Endothelial cell of umbilical vein (primary cell): ENCODE data around the gene SELENBP1. TPM values are rescaled to one million over a fixed set of nuclear protein-coding genes. Genes with fewer than 3 reads are reported as not detected.

Experiments
- BruUV-seq: library from RNA; stranded (reverse); fragments of 400-500 nt; replicated peaks from 2 replicates; lab custom pipeline; 2021; lab: Mats Ljungman, UMichigan
- CTCF ChIA-PET: fragments of 300-600, 350-600 bp; sonication (Branson Sonifier 250); formaldehyde crosslinking; loops from one replicate; lab custom pipeline; 2021; ENCODE audit warnings: antibody characterized with exemption, inconsistent platforms; lab: Charles Lee
- POLR2A ChIA-PET: fragments of 300-600, 350-600 bp; sonication (Branson Sonifier 250); formaldehyde crosslinking; loops from one replicate; lab custom pipeline; 2021; ENCODE audit warnings: antibody characterized with exemption, inconsistent platforms; lab: Charles Lee
- DNase-seq: peaks from one replicate; pipeline ENCODE4 v3.0.0-alpha.2; 2011; ENCODE audit warnings: low read depth, low spot score
- FAIRE-seq: peaks from 2 replicates; lab custom pipeline; 2011; peaks lifted over from hg19 to GRCh38; lab: Jason Lieb, UNC
- H2AFZ ChIP-seq: 2 replicates; pipeline ENCODE4 v1.6.0; 2012; ENCODE audit warnings: low read depth, low read length, control low read depth, inconsistent platforms
- H3K27ac ChIP-seq: 2 replicates; pipeline ENCODE4 v1.5.1; 2011; ENCODE audit warnings: low read depth, mild to moderate bottlenecking, control low read depth, low read length, moderate library complexity; ENCODE audit not compliant: insufficient read depth
- H3K27me3 ChIP-seq, 2 experiments: 2 replicates each; pipeline versions ENCODE4 v1.6.0 to v1.6.1; 2011; ENCODE audit warnings: low read length in 2 of 2, mixed read lengths in 1 of 2; ENCODE audit not compliant: control insufficient read depth in 2 of 2, insufficient read depth in 2 of 2
- H3K36me3 ChIP-seq, 2 experiments: 2 replicates in 1 of 2; 3 replicates in 1 of 2; pipeline ENCODE4 v1.5.1; 2011; ENCODE audit warnings: low read length in 2 of 2, mild to moderate bottlenecking in 1 of 2, moderate library complexity in 1 of 2; ENCODE audit not compliant: control insufficient read depth in 2 of 2, insufficient read depth in 2 of 2; ENCODE audit errors: extremely low read depth in 1 of 2
- H3K4me1 ChIP-seq: 3 replicates; pipeline ENCODE4 v1.5.1; 2011; ENCODE audit warnings: mild to moderate bottlenecking, low read length; ENCODE audit not compliant: control insufficient read depth, insufficient read depth; ENCODE audit errors: extremely low read depth
- H3K4me2 ChIP-seq: 2 replicates; pipeline ENCODE4 v1.6.1; 2011; ENCODE audit warnings: low read length, control low read depth, mixed read lengths; ENCODE audit not compliant: insufficient read depth
- H3K4me3 ChIP-seq, 3 experiments: fragments of 200-600 bp in 1 of 3; sonication (generic), shearing (Covaris generic) in 1 of 3; replicated peaks in 1 of 3; 2 replicates each; pipeline ENCODE4 v1.5.1; 2011 to 2016; ENCODE audit warnings: control low read depth in 3 of 3, low read length in 3 of 3, mild to moderate bottlenecking in 2 of 3, inconsistent platforms in 1 of 3, low read depth in 1 of 3, moderate library complexity in 1 of 3; ENCODE audit not compliant: insufficient read depth in 1 of 3
- H3K79me2 ChIP-seq: 2 replicates; pipeline ENCODE4 v1.6.0; 2012; ENCODE audit warnings: low read length, inconsistent platforms; ENCODE audit not compliant: control insufficient read depth, insufficient read depth
- H3K9ac ChIP-seq: replicated peaks from 2 replicates; pipeline ENCODE3; 2011; ENCODE audit warnings: low read length, control low read depth; ENCODE audit not compliant: insufficient read depth; ENCODE audit errors: extremely low read depth
- H3K9me1 ChIP-seq: replicated peaks from 3 replicates; pipeline ENCODE4 v1.6.0; 2011; ENCODE audit warnings: mild to moderate bottlenecking, low read length; ENCODE audit not compliant: control insufficient read depth, insufficient read depth; ENCODE audit errors: extremely low read depth
- H3K9me3 ChIP-seq: replicated peaks from 2 replicates; pipeline ENCODE4 v1.5.1; 2012; ENCODE audit warnings: low read length, inconsistent platforms; ENCODE audit not compliant: control insufficient read depth, insufficient read depth
- H4K20me1 ChIP-seq: replicated peaks from 2 replicates; pipeline ENCODE3; 2011; ENCODE audit warnings: mild to moderate bottlenecking, low read length; ENCODE audit not compliant: control insufficient read depth, insufficient read depth; ENCODE audit errors: extremely low read depth
- CTCF ChIP-seq, 2 donors: IDR thresholded peaks; 1 replicate in 1 of 2; 2 replicates in 1 of 2; pipeline ENCODE4 v1.5.1; 2011; ENCODE audit warnings: low read length in 2 of 2, mild to moderate bottlenecking in 2 of 2, moderate library complexity in 2 of 2, control low read depth in 1 of 2, inconsistent platforms in 1 of 2, low read depth in 1 of 2; ENCODE audit not compliant: insufficient read depth in 1 of 2; ENCODE audit errors: extremely low read depth in 1 of 2
- EZH2 ChIP-seq: IDR thresholded peaks from 2 replicates; pipeline ENCODE4 v1.6.1; 2012; ENCODE audit warnings: borderline replicate concordance, low read depth, mild to moderate bottlenecking, moderate library complexity, low read length, inconsistent platforms; ENCODE audit not compliant: severe bottlenecking
- FOS ChIP-seq: IDR thresholded peaks from 2 replicates; pipeline ENCODE4 v1.6.1; 2011; ENCODE audit warnings: mild to moderate bottlenecking, low read length, moderate library complexity, borderline replicate concordance; ENCODE audit not compliant: insufficient read depth
- GATA2 ChIP-seq: IDR thresholded peaks from 2 replicates; pipeline ENCODE4 v1.7.0; 2011; ENCODE audit warnings: low read depth, mild to moderate bottlenecking, moderate library complexity, mixed read lengths, low read length; ENCODE audit not compliant: insufficient read length, insufficient read depth
- JUN ChIP-seq: IDR thresholded peaks from 2 replicates; pipeline ENCODE4 v1.6.1; 2011; ENCODE audit warnings: borderline replicate concordance, low read depth; ENCODE audit not compliant: insufficient read length, insufficient read depth
- MAX ChIP-seq: IDR thresholded peaks from 2 replicates; pipeline ENCODE4 v1.6.1; 2011; ENCODE audit not compliant: insufficient read depth, insufficient read length
- MYC ChIP-seq: IDR thresholded peaks from one replicate; pipeline ENCODE4 v1.6.1; 2011; ENCODE audit warnings: mild to moderate bottlenecking, low read depth, low read length
- POLR2A ChIP-seq: IDR thresholded peaks from 2 replicates; pipeline ENCODE4 v1.6.1; 2012; ENCODE audit warnings: low read depth, mild to moderate bottlenecking, control low read depth, low read length
- POLR2AphosphoS5 ChIP-seq: IDR thresholded peaks from 2 replicates; pipeline ENCODE4 v1.6.1; 2012; ENCODE audit warnings: low read depth, mild to moderate bottlenecking, control low read depth, low read length, moderate library complexity; ENCODE audit not compliant: insufficient read depth
- dilution Hi-C: fragments of 300-500 bp; cut with MboI; formaldehyde crosslinking; loops from one replicate; pipeline ENCODE4 v1.15.0; 2019; ENCODE audit warnings: low sequenced_read_pairs; ENCODE audit not compliant: extremely low pct_ligation_motif_present
- intact Hi-C: fragments of 100-400 bp; cut with micrococcal nuclease; formaldehyde crosslinking; loops from one replicate; pipeline ENCODE4 v1.10.0; 2022
- polyA plus RNA-seq, 4 experiments: library from polyadenylated mRNA; depleted of rRNA in 3 of 4; stranded (reverse) in 3 of 4; unstranded in 1 of 4; fragments of >200 nt; gene quantifications; 2 replicates each; pipeline versions ENCODE4 v1.2.1 to v1.2.3, GENCODE V29; 2011 to 2012; ENCODE audit warnings: missing spikeins in 1 of 4
- total RNA-seq: library from RNA; stranded (reverse); gene quantifications from 2 replicates; pipeline ENCODE4 v1.2.3, GENCODE V29; 2021

SELENBP1 gene
- total and polyA plus RNA-seq, 2 donors (not counting 3 experiments of a cell fraction or from before 2014, with no cell fraction given), result 18.0 to 40.6 TPM

GRCh38 chr1:151418081-151418480, 45.6 kb upstream of the SELENBP1 start:
- dilution Hi-C loops, result no loop called here
- TF ChIP-seq MAX (no peak), POLR2A (no peak), CTCF (IDR thresholded peaks at IDR 0.05; ENCODE audit: extremely low read depth in 1 of 2, insufficient read depth in 1 of 2, low read depth in 1 of 2, low read length in 2 of 2) (no peak), FOS (no peak), JUN (no peak), POLR2AphosphoS5 (no peak), EZH2 (no peak), MYC (no peak), GATA2 (no peak)
- CTCF ChIA-PET, result interaction anchor here (0.7 to 3.5 kb wide), 5 partner anchors 10 to 117 kb away, joined by 3 to 12 read pairs (median 5); partner anchors contain the start of gene PI4KB

More at GRCh38 chr1:151418081-151418480, 45.6 kb upstream of the SELENBP1 start:
- H3K36me3 ChIP-seq, result peaks cover 13% of the 10 kb centered on the region in 2 experiments
- H3K4me3 ChIP-seq, result no peak overlapping the region
- no peak overlapping the region for H3K9ac ChIP-seq
- DNase-seq (no peak), FAIRE-seq (no peak)
- peaks cover 2% of the 10 kb centered on the region for H3K79me2 ChIP-seq
- BruUV-seq, result no TSS peak
- no peak overlapping the region for H3K4me2 ChIP-seq
- no peaks in the 10 kb centered on the region for H3K9me3 ChIP-seq
- no peak overlapping the region for H3K27ac ChIP-seq
- no peaks in the 10 kb centered on the region for H4K20me1 ChIP-seq
- H3K9me1 ChIP-seq, result no peaks in the 10 kb centered on the region
- intact Hi-C loops, result no loop called here
- POLR2A ChIA-PET, result interaction anchor here (0.8 kb wide), 1 partner anchor 1099 kb away, joined by 4 read pairs; no protein-coding TSS in a partner anchor
- no peaks in the 10 kb centered on the region for H3K4me1 ChIP-seq
- H2AFZ ChIP-seq, result no peak overlapping the region
- no peaks in the 10 kb centered on the region for H3K27me3 ChIP-seq
